ENCODE measurements around the gene MYO9B. TPM values are rescaled to one million over a fixed set of nuclear protein-coding genes. Genes with fewer than 3 reads are reported as not detected.

The MYO9B gene
- total RNA-seq, 1 experiment from 2014 or later: 103 TPM

GRCh38 chr19:17200408-17201079 lies 125.0 kb downstream of the MYO9B start:
- Histone ChIP-seq H3K9me3 (ENCODE audit: insufficient read depth, low read depth) (no peaks in the 10 kb centered on the region), H3K9me2 (ENCODE audit: insufficient read depth) (no peaks in the 10 kb centered on the region), H2AFZ (no peak overlapping the region), H3K36me3 (ENCODE audit: low read depth) (0 out of 2 replicates have a peak, but pooled peaks cover 6% of the 10 kb centered on the region), H3K27ac (no peak overlapping the region), H4K20me1 (ENCODE audit: insufficient read depth) (no peaks in the 10 kb centered on the region), H3K4me1 (replicated peaks; ENCODE audit: insufficient read depth) (no peaks in the 10 kb centered on the region), H3K4me2 (no peak overlapping the region), H3F3A (ENCODE audit: insufficient read depth, low read depth) (peaks cover 9% of the 10 kb centered on the region), H3K79me2 (ENCODE audit: low read depth) (no peaks in the 10 kb centered on the region), H3K27me3 (ENCODE audit: insufficient read depth, low read depth) (no peaks in the 10 kb centered on the region), H3K4me3 (no peak overlapping the region)
- no peak for TF ChIP-seq EZH2 (IDR thresholded peaks at IDR 0.05; ENCODE audit: low read depth)
- TF ChIP-seq CTCF (conservative IDR thresholded peaks at IDR 0.05): no peak
- POLR2A ChIA-PET (ENCODE audit: unreplicated experiment): no interaction called here
- intact Hi-C loops (cut with micrococcal nuclease; ENCODE audit: unreplicated experiment): no loop called here
- CTCF ChIA-PET: interaction anchor here (0.6 kb wide), 1 partner anchor 368 kb away, joined by 4 read pairs; no protein-coding TSS in a partner anchor
- DNase-seq: no peak
- no TSS peak for BruUV-seq (replicated peaks)

GRCh38 chr19:17202249-17202648 lies 126.7 kb downstream of the MYO9B start:
- Histone ChIP-seq H3K9me3 (ENCODE audit: insufficient read depth, low read depth) (no peaks in the 10 kb centered on the region), H3K4me1 (replicated peaks; ENCODE audit: insufficient read depth) (no peaks in the 10 kb centered on the region), H3K79me2 (ENCODE audit: low read depth) (no peaks in the 10 kb centered on the region), H3K4me3 (no peak overlapping the region), H3K36me3 (ENCODE audit: low read depth) (0 out of 2 replicates have a peak, but pooled peaks cover 6% of the 10 kb centered on the region), H3K9me2 (ENCODE audit: insufficient read depth) (no peaks in the 10 kb centered on the region), H4K20me1 (ENCODE audit: insufficient read depth) (no peaks in the 10 kb centered on the region), H3K27ac (no peak overlapping the region), H2AFZ (no peak overlapping the region), H3F3A (ENCODE audit: insufficient read depth, low read depth) (peaks cover 11% of the 10 kb centered on the region), H3K4me2 (no peak overlapping the region), H3K27me3 (ENCODE audit: insufficient read depth, low read depth) (no peaks in the 10 kb centered on the region)
- no peak for DNase-seq
- no peak for TF ChIP-seq EZH2 (IDR thresholded peaks at IDR 0.05; ENCODE audit: low read depth)
- no peak for TF ChIP-seq CTCF (conservative IDR thresholded peaks at IDR 0.05)
- CTCF ChIA-PET: interaction anchor here (0.5 kb wide), 1 partner anchor 136 kb away, joined by 5 read pairs; no protein-coding TSS in a partner anchor
- intact Hi-C loops (cut with micrococcal nuclease; ENCODE audit: unreplicated experiment): no loop called here
- BruUV-seq (replicated peaks): no TSS peak
- POLR2A ChIA-PET (ENCODE audit: unreplicated experiment): no interaction called here

DNA sequence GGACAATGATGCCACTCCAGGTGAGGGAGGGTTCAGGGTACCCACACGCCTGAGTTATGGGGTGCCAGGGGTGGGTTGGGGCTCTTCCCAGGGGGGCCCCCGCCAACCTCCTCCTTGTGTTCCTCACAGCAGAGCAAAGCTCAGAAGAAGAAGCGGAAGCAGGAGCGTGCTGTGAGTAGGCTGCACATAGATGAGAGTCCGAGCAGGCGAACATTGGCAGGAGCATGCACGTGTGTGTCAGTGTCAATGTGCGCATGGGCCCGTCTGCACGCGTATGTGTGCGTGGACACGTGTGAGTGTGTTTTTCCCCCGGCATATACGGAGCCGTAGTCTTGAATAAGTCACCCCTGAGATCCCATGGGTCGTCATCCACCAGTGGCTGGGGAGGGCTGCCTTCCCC lies 127.1 kb downstream of the MYO9B start:
- Histone ChIP-seq H3K9me2 (ENCODE audit: insufficient read depth) (no peaks in the 10 kb centered on the region), H3F3A (ENCODE audit: insufficient read depth, low read depth) (peaks cover 11% of the 10 kb centered on the region), H4K20me1 (ENCODE audit: insufficient read depth) (no peaks in the 10 kb centered on the region), H2AFZ (no peak overlapping the region), H3K4me1 (replicated peaks; ENCODE audit: insufficient read depth) (no peaks in the 10 kb centered on the region), H3K36me3 (ENCODE audit: low read depth) (0 out of 2 replicates have a peak, but pooled peaks cover 6% of the 10 kb centered on the region), H3K9me3 (ENCODE audit: insufficient read depth, low read depth) (no peaks in the 10 kb centered on the region), H3K4me2 (no peak overlapping the region), H3K27ac (no peak overlapping the region), H3K27me3 (ENCODE audit: insufficient read depth, low read depth) (no peaks in the 10 kb centered on the region), H3K79me2 (ENCODE audit: low read depth) (no peaks in the 10 kb centered on the region), H3K4me3 (no peak overlapping the region)
- TF ChIP-seq EZH2 (IDR thresholded peaks at IDR 0.05; ENCODE audit: low read depth) (no peak), CTCF (conservative IDR thresholded peaks at IDR 0.05) (no peak)
- no TSS peak for BruUV-seq (replicated peaks)
- POLR2A ChIA-PET (ENCODE audit: unreplicated experiment): no interaction called here
- CTCF ChIA-PET: no interaction called here
- intact Hi-C loops (cut with micrococcal nuclease; ENCODE audit: unreplicated experiment): no loop called here
- no peak for DNase-seq

Measured in PC-9 (cell line).